WTC11 (cell line): ENCODE results near the gene KCNC2.

Experiments
- CBFB ChIP-seq: sonication (generic); formaldehyde crosslinking; IDR thresholded peaks from 2 replicates; pipeline ENCODE4 v1.8.1; 2022; ENCODE audit warnings: mild to moderate bottlenecking, low read depth, missing genetic modification reagents
- FOXJ3 ChIP-seq: sonication (generic); formaldehyde crosslinking; IDR thresholded peaks from 2 replicates; pipeline ENCODE4 v1.9.0; 2021; ENCODE audit warnings: missing genetic modification reagents, mild to moderate bottlenecking, borderline replicate concordance
- IRF2 ChIP-seq: sonication (generic); formaldehyde crosslinking; IDR thresholded peaks from 2 replicates; pipeline ENCODE4 v1.8.0; 2022; ENCODE audit warnings: low read depth, missing genetic modification reagents, borderline replicate concordance
- NR2C2 ChIP-seq: sonication (generic); formaldehyde crosslinking; IDR thresholded peaks from 2 replicates; pipeline ENCODE4 v1.8.0; 2022; ENCODE audit warnings: mild to moderate bottlenecking, missing genetic modification reagents
- SP1 ChIP-seq: sonication (generic); formaldehyde crosslinking; conservative IDR thresholded peaks from 2 replicates; pipeline ENCODE4 v1.8.1; 2022; ENCODE audit warnings: missing genetic modification reagents
- TEAD4 ChIP-seq: sonication (generic); formaldehyde crosslinking; IDR thresholded peaks from 2 replicates; pipeline ENCODE4 v1.8.0; 2022; ENCODE audit warnings: mild to moderate bottlenecking, missing genetic modification reagents
- ZNF219 ChIP-seq: sonication (generic); formaldehyde crosslinking; IDR thresholded peaks from 2 replicates; pipeline ENCODE4 v1.8.0; 2023; ENCODE audit warnings: missing genetic modification reagents, mild to moderate bottlenecking, borderline replicate concordance
- TF ChIP-seq, protein P1 (sequence below): fragments of 200-600 bp; IDR thresholded peaks from 2 replicates; pipeline ENCODE4 v1.8.0; 2022; ENCODE audit warnings: antibody characterized with exemption
- TF ChIP-seq, protein P2 (sequence below): sonication (generic); formaldehyde crosslinking; conservative IDR thresholded peaks from 2 replicates; pipeline ENCODE4 v1.8.1; 2022; ENCODE audit warnings: mild to moderate bottlenecking, missing genetic modification reagents
- TF ChIP-seq, protein P3 (sequence below): sonication (generic); formaldehyde crosslinking; IDR thresholded peaks from 2 replicates; pipeline ENCODE4 v1.8.1; 2023; ENCODE audit warnings: mild to moderate bottlenecking, moderate library complexity, missing genetic modification reagents
- TF ChIP-seq, protein P4 (sequence below): sonication (generic); formaldehyde crosslinking; IDR thresholded peaks from 2 replicates; pipeline ENCODE4 v1.8.1; 2023; ENCODE audit warnings: mild to moderate bottlenecking, missing genetic modification reagents
- TF ChIP-seq, protein P5 (sequence below): sonication (generic); formaldehyde crosslinking; IDR thresholded peaks from 2 replicates; pipeline ENCODE4 v1.8.1; 2023; ENCODE audit warnings: mild to moderate bottlenecking, missing genetic modification reagents, moderate library complexity

DNA sequence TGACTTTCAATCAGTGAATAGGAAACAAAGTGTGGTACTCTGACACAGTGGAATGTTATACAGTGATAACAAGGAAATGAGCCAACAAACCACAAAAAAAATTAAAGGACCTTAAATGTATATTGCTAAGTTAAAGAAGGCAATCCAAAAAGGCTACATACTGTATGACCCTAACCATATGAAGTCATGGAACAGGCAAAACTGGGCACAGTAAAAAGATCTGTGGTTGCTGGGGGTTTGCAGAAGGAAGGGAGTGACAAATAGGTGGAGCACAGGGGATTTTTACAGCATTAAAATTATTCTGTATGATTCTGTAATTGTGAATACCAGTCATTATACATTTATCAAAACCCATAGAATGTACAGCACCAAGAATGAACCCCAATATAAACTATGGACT lies 112.6 kb downstream of the KCNC2 start:
- TF ChIP-seq, protein P1, sequence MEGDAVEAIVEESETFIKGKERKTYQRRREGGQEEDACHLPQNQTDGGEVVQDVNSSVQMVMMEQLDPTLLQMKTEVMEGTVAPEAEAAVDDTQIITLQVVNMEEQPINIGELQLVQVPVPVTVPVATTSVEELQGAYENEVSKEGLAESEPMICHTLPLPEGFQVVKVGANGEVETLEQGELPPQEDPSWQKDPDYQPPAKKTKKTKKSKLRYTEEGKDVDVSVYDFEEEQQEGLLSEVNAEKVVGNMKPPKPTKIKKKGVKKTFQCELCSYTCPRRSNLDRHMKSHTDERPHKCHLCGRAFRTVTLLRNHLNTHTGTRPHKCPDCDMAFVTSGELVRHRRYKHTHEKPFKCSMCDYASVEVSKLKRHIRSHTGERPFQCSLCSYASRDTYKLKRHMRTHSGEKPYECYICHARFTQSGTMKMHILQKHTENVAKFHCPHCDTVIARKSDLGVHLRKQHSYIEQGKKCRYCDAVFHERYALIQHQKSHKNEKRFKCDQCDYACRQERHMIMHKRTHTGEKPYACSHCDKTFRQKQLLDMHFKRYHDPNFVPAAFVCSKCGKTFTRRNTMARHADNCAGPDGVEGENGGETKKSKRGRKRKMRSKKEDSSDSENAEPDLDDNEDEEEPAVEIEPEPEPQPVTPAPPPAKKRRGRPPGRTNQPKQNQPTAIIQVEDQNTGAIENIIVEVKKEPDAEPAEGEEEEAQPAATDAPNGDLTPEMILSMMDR = no peak
- TF ChIP-seq, protein P2, sequence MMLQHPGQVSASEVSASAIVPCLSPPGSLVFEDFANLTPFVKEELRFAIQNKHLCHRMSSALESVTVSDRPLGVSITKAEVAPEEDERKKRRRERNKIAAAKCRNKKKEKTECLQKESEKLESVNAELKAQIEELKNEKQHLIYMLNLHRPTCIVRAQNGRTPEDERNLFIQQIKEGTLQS (CRISPR knock-in tag) = no peak
- TF ChIP-seq ZNF219 (no peak), CBFB (no peak), FOXJ3 (no peak), IRF2 (CRISPR knock-in tag) (no peak), TEAD4 (CRISPR knock-in tag) (no peak), SP1 (CRISPR knock-in tag) (no peak), NR2C2 (no peak)
- TF ChIP-seq, protein P3, sequence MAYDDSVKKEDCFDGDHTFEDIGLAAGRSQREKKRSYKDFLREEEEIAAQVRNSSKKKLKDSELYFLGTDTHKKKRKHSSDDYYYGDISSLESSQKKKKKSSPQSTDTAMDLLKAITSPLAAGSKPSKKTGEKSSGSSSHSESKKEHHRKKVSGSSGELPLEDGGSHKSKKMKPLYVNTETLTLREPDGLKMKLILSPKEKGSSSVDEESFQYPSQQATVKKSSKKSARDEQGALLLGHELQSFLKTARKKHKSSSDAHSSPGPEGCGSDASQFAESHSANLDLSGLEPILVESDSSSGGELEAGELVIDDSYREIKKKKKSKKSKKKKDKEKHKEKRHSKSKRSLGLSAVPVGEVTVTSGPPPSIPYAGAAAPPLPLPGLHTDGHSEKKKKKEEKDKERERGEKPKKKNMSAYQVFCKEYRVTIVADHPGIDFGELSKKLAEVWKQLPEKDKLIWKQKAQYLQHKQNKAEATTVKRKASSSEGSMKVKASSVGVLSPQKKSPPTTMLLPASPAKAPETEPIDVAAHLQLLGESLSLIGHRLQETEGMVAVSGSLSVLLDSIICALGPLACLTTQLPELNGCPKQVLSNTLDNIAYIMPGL (CRISPR knock-in tag) = no peak
- TF ChIP-seq, protein P4, sequence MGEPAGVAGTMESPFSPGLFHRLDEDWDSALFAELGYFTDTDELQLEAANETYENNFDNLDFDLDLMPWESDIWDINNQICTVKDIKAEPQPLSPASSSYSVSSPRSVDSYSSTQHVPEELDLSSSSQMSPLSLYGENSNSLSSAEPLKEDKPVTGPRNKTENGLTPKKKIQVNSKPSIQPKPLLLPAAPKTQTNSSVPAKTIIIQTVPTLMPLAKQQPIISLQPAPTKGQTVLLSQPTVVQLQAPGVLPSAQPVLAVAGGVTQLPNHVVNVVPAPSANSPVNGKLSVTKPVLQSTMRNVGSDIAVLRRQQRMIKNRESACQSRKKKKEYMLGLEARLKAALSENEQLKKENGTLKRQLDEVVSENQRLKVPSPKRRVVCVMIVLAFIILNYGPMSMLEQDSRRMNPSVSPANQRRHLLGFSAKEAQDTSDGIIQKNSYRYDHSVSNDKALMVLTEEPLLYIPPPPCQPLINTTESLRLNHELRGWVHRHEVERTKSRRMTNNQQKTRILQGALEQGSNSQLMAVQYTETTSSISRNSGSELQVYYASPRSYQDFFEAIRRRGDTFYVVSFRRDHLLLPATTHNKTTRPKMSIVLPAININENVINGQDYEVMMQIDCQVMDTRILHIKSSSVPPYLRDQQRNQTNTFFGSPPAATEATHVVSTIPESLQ (CRISPR knock-in tag) = no peak
- TF ChIP-seq, protein P5, sequence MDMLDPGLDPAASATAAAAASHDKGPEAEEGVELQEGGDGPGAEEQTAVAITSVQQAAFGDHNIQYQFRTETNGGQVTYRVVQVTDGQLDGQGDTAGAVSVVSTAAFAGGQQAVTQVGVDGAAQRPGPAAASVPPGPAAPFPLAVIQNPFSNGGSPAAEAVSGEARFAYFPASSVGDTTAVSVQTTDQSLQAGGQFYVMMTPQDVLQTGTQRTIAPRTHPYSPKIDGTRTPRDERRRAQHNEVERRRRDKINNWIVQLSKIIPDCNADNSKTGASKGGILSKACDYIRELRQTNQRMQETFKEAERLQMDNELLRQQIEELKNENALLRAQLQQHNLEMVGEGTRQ (CRISPR knock-in tag) = no peak
